Hepatic stellate cell (primary cell): Measurements from ENCODE around the gene CMAS.
"Not testable (repeated sequence)": the region's sequence is repeated elsewhere in the genome, so short reads cannot be mapped to it uniquely, and the experiment has no call there.

Source experiments
- DNase-seq: peaks from one replicate; pipeline ENCODE4 v3.0.0; 2011; ENCODE audit warnings: low spot score

The CMAS gene

DNA sequence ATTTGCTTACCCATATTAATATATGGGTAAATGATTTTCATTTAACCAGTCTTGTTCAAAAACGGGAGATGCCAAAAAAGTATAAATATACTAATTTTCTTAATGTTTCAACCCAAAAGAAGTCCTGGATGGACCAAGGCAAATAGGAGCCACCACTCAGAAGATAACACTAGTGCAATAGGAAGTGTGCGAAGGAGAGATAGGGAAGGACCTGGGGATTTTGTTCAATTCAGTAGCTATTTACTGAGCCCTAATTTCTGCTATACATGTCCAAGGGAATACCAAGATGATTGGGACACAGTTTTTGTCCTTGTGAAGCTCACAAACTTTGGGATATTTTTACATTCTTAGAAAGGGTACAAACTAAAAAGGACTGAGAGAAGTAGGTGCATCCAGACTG is 1.5 kb downstream of the CMAS start:
- no peak for DNase-seq

DNA sequence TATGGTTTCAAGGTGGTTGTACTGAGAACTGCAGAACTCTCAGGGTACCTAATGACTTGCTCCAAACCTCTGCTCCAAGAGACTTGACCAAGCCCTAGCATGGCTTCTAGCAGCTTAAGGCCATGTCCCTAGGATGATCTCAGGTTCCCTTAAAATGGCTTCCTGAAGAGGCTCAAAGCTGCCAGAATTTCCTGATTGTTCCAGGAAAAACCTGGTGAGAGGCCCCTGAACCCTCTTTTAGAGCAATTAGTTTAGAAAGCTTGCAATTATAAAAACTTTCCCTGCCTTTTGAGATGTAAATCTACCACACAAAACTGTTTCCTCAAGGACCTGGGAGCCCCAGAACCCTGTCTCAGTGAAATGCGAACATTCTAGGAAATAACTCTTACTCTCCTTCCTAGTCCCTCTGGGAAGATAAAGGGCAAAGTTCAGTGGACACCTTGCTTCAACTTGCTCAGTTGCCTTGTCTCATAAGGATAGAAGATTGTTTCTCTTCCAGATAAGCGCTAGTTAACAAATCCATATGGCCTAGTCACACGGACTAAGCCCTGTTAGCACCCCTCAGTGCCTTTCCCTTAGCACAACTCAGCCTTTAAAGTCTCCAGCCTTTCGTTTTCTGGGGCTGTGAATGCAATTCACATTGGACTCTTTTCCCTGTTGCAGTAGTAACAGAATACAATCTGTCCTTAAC is 2.5 kb downstream of the CMAS start:
- no peak for DNase-seq

DNA sequence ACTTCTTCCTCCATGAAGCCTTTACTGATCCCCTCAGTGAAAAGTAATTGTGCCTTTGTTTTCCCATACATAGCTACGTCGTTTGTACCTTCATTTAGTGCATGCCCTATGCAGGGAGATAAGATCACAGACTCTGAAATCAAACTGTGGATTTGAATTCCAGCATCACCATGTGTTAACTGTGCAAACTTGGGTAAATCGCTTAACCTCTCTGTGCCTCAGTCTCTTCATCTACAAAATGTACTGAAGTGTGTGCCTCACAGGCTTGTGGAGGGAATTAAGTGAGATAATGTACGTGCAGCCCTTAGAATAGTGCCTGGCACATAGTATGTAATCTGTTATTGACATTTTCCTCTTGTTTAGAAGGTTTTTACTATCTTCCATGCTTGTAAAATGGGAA is 4.1 kb downstream of the CMAS start:
- DNase-seq = no peak

DNA sequence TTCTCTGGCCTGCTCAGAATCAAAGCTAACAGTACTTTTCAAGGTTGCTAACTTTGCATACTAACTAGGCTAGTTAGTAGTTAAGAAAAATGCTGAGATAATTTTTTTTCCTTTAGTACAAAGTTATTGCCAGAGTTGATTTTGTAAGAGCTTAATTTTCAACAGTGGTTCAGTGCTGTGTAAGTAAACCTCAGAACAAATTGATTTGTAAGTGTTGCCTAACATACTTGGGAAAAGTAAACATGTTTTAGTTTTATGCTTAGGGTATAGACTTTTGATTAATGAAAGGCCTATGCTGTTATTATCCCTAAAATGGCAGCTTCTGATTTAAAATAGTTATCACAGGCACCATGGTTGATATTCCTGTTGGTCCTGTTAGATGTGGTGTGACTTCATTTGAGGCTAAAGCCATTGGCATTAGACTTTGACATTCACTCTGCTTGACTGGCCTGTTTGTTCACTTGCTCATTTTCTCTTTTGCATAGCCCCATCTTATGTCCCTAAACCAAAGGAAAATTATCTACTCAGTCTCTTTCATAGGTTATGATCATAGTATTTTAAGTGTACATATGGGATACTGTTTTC is 5.2 kb downstream of the CMAS start:
- no peak for DNase-seq

DNA sequence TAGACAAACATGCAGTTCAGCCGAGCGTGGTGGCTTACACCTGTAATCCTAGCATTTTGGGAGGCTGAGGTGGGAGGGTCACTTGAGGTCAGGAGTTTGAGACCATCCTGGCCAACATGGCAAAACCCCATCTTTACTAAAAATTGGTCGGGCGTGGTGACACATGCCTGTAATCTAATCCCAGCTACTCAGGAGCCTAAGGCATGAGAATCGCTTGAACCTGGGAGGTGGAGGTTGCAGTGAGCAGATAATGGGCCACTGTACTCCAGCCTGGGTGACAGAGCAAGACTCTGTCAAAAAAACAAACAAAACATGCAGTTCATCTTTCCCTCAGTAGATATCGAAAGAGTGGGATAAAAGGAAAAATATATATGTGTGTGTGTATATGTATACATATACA is 7.0 kb downstream of the CMAS start:
- not testable (repeated sequence) for DNase-seq

DNA sequence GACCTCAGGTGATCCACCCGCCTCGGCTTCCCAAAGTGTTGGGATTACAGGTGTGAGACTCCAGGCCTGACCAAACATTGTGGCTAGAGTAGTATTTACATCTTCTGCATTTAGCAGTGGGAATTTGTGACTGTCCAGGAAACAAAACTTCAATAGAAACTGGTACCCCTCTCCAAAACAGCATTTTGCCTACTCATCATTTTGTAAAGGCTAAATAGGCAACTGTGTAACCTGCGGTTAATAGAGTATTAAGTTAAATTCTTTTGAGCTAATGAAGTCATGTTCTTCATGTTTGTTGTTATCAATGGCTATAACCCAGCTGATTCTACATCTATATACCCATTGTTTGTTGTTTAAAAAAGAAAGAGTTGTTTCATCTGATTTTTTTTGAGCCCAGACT is 8.1 kb downstream of the CMAS start:
- DNase-seq = no peak

DNA sequence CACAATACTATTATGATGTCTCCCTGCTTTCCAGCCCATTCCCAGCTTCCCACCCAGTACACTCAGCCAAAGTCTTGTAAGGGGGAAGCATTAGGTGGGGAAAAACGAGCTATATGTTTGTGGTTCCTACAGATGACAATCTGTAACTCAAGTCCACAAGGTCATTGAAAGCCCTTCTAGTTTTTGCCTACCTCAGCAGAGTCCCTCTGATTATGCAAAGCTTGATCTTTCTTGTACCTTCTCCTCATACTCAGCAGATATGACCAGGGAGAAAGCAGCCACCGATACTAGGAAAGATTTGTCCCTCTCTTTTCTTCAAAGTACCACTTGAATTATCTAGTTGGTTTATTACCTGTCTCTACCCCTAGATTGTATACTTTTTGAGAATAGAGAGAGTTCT is 10.6 kb downstream of the CMAS start:
- DNase-seq = no peak

DNA sequence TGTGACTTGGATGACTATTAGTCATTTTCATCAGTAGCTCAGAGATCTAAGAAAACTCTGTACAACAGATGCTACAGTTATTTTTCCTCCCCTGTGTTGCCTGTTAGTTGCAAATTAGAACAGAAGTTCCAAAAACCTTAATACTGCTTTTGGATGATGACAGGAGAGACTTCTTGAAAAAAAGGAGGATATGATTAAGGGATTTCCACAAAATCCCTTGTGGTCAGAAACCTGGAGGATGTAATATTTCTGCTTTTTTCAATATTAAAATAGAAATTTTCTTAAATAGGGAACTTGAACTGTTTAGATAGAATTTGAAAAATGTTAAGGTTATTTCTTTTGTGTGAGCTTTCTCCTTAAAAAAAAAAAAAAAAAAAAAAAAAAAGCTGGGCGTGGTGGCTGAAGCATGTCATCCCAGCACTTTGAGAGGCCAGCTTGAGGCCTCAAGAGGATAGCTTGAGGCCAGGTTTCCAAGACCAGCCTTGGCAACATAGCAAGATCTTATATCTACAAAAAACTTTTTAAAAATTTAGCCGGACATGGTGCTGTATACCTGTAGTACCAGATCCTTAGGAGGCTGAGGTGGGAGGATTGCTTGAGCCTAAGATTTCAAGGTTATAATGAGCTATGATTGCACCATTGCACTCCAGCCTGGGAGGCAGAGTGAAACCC is 14.1 kb downstream of the CMAS start:
- no peak for DNase-seq

DNA sequence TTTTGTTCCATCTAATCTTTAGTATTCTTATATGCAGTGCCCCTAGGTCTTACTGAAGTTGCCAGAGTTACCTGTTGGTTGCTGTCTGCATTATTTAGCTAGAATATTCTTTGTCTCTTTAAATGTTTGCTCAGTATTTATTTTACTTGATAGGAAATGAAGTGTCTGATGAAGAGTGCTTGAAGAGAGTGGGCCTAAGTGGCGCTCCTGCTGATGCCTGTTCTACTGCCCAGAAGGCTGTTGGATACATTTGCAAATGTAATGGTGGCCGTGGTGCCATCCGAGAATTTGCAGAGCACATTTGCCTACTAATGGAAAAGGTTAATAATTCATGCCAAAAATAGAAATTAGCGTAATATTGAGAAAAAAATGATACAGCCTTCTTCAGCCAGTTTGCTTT is 18.9 kb downstream of the CMAS start:
- DNase-seq = no peak

DNA sequence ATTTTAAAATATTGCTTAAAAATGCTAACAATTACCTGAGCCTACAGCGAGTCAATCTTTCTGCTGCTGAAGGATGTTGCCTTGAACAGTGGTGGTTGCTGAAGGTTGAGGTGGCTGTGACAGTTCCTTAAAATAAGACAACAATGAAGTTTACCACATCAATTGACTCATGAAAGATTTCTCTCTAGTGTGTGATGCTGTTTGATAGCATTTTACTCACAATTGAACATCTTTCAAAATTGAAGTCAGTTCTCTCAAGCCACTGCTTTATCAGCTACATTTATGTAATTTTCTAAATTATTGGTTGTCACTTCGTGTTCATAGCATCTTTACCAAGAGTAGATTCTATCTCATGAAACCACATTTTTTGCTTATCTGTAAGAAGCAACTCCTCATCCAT is 20.3 kb downstream of the CMAS start:
- DNase-seq = no peak

DNA sequence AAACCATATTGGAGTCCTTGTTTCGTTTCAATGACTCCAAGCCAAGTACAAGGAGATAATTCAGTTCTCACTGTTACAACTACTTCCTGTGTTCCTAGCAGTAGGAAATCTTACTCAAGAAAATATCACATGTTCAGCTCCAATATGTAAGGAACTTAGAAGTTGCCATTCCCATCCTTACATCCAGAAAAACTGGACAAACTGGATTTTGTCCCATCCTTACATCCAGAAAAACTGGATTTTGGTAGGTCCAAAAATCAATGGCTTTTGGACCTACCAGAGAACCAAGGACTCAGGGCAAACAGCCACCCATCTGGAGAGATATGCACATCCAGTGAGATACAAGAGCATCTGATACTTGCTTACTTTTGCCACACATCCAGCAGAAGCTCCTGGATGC is 23.8 kb downstream of the CMAS start:
- DNase-seq = no peak

DNA sequence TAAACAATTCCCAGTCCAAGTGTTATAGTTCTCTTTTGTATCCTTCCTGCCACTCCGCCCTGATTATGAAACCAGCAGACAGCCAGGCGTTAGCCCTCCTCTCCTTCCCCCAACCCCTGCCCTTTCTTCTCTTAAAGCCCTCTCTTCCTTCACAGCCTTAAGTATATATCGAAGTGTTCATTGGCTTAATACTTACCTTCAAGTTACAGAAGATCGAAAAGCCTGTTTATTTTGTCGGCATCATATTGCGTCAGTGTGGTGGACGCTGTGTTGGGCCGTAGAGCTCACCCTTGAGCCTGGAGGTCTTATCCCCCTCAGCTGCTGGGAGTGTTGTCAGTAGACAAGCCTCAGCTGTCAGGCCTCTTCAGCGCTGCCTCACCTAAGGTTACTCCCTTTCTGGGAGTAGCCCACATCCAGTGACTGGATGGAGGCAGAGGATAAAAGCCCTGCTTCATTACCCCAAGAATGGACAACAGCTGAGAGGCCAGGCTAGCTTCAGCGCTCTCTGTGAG is 36.2 kb downstream of the CMAS start:
- DNase-seq = no peak

DNA sequence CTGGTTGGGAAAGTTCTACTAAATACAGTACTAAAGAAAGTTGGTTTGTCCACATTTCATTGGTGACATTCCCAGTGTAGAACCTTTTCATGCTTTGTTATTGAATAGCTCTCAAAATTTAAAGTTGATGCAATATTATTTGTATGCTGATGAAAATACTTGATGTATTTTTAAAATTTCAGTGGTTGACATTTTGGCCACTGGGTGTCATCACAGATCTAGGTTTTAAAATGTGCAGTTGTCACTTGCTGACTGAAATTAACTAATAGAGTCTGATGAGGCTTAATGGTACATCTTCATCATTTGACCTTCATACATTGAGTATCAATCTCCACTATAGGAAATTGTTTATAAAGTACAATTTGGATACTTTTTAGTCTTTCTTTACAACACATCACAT is 37.1 kb downstream of the CMAS start:
- DNase-seq = no peak

DNA sequence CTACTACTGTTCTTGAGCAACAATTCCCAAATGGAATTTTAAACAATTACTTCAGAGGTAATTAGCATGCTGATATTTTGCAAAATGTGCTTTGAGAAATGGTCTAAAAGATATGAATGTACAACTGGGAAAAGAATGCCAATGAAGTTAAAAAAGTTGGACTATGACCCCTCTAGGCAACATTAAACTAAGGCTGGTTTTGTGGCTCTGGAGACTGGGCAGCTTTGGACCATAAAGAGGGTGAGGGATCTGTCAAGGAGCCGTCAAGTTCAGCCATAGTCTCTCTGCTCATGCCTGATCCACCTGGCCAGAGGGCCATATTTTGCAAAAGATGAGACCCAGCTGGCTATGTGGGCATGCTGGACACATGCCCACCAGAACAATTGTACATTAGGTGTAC is 38.8 kb downstream of the CMAS start:
- DNase-seq = no peak

DNA sequence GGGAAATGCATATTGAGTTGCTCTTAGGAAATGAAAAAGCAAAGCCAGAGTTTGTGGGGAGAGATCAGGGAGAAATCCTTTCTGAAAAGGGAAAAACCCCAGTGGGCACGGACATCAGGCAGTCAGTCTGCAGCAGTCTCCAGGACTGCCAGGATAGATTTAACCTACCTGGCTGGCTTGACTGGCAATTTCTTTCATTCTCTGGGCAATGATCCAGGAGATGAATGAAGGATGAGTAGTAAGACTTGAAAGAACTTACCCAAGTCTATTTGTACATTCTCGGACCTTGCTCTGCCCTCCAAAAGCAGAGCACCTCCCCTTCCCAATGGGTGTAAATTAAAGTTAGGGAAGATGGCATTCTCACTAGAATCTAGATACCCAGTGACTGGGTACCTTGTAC is 42.9 kb downstream of the CMAS start:
- DNase-seq = no peak

DNA sequence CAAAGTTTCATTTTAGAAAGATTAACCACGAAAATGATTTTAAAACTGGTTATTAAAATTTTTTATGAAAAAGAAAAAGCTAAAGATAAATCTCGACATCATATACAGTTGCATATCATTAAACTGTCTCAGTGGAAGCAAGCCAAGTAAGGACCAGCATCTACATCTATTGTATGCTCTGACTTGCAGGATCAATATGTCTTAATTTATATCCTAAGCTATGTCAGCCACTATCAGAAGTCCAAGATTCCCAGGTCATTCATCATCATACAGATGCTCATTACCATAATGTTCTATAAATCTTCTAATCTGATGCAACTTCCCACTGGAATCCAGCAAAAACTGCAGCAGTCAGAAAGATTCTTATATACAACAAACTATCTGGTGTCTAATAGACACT is 43.5 kb downstream of the CMAS start:
- DNase-seq = no peak

DNA sequence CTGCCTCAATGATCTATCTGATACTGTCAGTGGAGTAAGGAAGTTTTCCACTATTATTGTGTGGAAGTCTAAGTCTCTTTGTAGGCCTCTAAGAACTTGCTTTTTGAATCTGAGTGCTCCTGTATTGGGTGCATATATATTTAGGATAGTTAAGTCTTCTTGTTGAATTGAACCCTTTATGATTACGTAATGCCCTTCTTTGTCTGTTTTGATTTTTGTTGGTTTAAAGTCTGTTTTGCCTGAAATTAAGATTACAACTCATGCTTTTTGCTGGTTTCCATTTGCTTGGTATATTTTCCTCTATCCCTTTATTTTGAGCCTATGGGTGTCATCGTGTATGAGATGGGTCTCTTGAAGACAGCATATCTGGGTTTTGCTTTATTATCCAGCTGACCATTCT is 53.0 kb downstream of the CMAS start:
- not testable (repeated sequence) for DNase-seq

DNA sequence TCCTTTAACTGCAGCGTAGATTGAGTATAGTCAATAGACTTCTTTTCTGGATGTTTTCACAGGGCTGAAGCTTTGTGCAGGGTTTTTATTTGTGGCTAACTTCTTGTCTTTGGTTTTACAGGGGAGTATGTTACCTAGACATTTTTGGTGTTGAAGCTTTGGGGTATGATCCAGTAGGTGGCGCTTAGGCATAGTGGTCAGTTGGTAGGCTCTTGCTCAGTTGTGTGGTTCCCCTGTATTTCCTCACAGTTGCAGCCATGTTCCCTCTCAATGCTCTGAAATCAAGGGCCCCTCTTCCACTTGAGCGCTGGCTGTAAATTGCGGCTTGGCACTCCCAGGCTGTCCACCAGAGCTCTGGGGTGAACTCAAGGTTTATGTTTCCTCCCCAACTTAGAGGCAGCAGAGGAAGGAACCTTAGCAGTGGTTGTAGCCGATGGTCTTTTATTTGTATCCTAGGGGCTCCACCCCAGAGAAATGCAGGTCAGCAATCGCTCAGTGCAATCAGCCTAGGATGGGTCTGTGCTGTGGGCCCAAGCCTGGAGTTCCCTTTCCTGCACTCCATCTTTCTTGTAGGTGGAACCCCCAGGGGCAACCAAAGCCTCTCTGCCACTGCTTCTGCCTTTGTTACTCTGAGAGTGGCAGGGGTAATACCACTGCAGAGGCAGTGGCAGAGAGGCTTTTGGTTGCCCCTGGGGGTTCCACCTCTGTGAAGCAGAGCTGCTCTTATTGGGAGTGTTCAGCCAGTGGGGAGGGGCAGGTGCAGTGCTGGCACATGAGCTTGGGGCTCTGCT is 55.1 kb downstream of the CMAS start:
- DNase-seq = no peak

DNA sequence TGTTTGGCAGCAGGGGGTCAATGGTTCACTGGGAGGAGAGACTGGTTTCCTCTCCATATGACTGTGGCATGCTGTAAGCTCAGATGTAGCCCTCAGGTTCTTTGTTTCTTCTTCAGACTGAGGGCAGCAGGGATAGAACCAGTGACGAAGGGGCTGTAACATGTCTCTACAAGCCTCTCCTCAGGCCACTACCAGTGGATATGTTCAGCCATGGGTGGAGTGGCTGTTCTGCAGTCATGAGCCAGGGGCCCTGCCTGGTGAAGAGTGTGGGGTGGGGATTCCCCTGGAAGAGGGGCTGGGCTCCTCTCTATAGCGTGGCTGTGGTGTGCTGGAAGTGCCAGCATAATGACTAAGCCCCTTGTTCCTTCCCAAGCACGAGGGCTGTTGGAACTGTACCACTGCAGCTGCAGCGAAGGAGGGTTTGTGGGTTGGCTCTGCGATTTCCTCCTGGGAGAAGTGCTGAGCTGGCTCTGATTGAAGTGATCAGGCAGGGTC is 55.8 kb downstream of the CMAS start:
- DNase-seq = peak; percentile 27

DNA sequence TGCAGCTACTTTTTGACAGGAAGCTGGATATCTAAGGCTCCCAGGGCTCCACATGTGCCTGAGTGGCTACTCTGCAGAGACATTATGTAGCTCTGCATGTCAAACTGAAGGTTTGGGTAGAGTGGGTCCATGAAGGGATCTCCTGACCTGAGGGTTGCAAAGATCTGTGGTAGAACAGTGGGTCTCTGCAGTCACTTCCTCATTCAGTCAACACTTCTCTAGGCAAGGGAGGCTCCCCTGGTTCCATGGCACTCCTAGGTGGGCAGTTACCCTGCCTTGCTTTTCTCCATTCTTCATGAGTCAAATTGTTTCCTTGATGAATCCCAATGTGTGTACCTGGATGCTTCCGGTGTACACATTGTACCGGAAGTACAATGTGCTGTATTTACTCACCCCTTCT is 57.4 kb downstream of the CMAS start:
- DNase-seq = no peak

DNA sequence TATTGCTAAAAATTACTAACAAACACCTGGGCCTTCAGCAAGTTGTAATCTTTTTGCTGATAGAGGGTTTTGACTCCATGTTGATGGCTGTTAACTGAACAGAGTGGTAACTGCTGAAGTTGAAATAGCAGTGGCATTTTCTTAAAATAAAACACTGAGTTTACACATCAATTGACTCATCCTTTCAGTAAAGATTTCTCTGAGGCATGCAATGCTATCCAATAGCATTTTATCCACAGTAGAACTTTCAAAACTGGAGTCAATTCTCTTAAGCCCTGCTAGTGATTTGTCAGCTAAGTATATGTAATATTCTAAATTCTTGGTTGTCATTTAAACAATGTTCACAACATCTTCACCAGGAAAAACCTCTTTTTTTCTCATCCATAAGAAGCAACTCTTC is 59.5 kb downstream of the CMAS start:
- no peak for DNase-seq

DNA sequence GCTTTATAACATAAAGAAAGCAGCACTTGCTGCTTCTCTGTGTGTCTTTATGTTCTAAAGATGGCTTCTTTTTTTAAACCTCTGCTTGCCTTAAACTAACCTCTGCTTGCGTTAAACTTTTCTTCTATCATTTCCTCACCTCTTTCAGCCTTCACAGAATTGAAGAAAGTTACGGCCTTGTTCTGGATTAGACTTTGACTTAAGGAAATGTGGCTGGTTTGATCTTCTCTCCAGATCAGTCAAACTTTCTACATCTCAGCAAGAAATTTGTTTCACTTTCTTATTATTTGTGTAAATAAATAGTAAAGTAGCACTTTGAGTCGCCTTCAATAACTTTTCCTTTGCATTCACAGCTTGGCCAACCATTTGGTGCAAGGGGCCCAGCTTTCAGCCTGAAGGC is 64.2 kb downstream of the CMAS start:
- no peak for DNase-seq
